ENCODE results near the gene PLIN4.

Gene PLIN4

DNA sequence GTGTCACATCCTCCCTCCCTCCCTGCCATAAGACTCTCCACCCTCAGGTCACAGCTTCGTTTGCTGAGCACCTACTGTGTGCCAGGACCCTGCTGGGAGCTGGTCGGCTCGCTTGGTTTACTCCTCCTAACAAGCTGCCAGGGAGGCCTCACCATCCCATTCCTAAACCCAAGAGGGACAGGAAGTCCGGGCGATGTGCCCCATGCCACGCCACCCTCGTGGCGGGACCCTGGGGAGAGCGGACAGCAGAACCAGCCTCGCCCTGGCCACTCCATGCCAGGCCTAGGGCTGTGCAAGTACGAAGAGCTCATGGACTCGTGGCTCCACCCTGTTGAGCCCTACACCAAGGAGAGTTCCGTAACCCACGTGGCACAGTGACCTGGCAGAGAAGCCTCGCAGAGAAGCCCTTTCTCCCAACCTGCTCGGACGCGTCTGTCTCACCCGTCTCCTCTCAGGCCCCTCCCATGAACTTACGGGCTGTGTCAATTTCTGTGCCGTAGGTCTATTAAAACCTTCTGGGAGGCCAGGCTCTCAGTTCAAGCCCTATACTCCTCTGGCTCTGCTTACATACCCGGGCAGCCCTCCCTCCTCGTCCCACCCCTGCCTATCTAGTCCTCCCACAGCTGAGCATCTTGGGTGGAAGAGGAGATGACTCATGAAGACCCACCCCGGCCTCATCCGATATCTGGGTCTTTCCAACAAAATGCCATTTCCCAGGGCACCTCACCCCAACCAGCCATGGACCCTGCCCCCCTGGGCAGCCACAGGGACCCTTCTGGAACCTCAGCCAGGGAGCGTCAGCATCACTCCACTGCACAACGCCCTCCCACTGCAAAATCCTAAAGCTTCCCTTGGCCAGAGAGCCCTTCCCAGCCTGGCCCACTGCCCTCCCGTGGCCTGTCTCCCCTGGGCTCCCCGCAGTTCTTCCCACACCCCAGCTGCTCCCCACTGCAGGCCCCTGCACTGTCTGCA, 63.3 kb downstream of the PLIN4 start:
- no peak for DNase-seq

DNA sequence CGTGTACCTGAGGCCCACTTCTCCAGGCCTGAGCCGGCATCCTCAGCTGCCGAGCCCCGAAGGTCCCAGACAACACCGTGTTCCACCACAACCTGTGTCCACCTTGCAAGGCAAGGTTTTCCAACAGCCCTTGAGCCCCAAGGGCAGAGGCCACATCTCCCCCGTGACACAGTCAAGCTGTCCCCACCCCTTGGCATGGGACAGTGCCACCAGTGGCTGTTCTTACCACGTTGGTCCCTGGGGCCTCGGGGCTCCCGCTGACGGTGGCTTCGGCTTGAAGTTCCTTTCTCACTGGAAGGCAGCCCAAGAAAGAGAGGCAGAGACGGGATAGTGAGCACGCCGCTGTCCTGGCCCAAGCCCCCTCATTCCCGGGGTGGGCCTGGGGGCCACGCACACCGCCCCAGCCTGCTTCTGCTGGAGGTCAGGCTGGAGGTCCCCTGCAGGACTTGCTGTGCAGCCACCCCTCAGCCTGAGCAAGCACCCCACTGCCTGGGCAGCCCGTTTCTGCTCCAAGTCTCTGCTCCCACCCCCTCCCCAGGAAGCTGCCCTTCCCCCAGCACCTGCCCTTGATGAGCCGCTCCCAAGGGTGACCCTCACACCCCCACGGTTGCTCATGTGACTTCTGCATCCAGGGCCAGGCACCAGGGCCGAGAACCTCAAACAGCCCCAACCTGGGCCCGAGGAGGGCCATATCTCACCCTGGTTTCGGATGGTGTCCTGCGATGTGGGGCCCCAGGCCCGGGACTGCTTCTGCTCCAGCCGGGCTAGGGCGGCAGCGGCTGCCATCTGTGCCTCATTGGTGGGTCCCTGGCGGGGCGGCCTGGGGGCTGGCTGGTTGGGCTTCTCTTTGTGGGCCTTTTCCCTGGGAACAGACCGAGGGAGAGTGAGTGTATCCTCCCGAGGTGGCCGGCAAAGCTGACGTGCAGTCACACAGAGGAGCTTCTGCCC, 64.8 kb downstream of the PLIN4 start:
- no peak for DNase-seq

DNA sequence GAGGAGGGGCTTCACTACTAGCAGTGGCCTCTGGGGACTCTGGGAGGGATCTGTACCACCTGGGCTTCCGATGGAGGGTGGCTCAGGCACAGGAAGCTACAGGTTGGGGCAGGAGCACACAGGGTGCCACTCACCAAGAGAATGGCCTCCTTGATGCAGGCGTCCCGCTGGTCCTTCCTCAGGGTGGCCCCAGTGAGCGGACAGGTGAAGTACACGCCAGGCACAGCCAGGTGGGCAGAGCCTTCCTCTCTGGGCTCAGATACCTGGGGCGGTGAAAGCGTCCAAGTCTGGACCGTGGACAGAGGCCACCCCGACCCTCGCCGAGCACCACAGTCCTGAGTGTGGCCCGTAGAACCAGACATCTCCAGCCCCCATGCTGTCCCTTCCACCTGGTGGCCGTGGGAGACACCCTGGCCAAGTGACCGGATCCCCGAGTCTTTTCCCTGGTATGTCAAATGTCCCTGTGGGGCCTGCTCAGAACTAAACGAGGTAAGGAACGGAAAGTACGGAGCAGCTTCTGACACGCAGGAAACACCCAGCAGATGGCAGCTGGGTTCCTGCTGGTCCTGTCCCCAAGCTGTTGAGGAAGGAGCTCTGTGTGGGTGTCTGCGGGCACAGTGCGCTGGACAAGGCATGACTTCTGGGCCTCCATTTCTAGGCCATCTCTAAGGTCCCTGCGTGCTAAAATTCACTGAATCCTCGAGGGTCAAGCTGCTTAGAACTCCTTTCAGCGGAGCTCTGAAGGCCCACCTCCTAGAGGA, 65.9 kb downstream of the PLIN4 start:
- no peak for DNase-seq

Measured in activated T-cell treated with anti-CD3 and anti-CD28 coated beads for 4 hours (primary cell).